ENCODE measurements around the gene RPL38.

RPL38 gene

GRCh38 chr17:74203439-74204240, at the start of gene RPL38:
TSS of gene RPL38 (plus strand) at chr17:74203678. CDS start at chr17:74203956, 278 bp downstream.
- peak; percentile 85 to 99 (median 90) for DNase-seq

- no peak for DNase-seq
Observed at GRCh38 chr17:74153821-74154430, 49.6 kb upstream of the RPL38 start.

DNA sequence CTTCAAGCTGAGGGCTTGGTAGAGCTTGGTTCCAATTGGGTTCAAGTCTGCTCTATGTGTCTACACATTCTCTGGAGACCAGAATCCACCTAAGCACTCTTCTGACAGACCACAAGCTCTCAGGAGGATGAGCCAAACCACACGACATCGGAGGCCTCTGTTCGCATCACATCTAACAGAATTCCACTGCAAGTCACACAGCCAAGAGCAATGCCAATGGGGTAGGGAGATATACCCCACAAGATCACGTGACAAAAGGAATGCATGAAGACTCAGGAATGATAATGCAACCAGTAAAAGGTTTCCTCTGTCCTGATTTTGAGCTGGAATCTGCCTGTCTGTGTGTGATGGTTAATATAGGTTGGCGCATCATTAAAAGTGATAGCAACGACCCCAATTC, 46.6 kb upstream of the RPL38 start:
- DNase-seq = no peak

DNA sequence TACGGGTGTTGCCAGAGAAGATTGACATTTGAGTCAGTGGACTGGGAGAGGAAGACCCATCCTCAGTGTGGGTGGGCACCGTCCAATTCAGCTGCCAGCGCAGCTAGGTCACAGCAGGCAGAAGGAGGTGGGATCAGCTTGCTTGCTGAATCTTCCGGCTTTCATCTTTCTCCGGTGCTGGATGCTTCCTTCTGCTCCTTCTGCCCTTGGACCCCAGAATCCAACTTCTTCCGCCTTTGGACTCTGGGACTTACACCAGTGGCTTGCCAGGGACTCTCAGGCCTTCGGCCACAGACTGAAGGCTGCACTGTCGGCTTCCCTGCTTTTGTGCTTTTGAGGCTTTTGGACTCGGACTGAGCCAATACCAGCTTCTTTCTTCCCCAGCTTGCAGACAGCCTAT, 46.1 kb upstream of the RPL38 start:
- DNase-seq = no peak

GRCh38 chr17:74158761-74159160, 44.7 kb upstream of the RPL38 start:
- no peak for DNase-seq

DNA sequence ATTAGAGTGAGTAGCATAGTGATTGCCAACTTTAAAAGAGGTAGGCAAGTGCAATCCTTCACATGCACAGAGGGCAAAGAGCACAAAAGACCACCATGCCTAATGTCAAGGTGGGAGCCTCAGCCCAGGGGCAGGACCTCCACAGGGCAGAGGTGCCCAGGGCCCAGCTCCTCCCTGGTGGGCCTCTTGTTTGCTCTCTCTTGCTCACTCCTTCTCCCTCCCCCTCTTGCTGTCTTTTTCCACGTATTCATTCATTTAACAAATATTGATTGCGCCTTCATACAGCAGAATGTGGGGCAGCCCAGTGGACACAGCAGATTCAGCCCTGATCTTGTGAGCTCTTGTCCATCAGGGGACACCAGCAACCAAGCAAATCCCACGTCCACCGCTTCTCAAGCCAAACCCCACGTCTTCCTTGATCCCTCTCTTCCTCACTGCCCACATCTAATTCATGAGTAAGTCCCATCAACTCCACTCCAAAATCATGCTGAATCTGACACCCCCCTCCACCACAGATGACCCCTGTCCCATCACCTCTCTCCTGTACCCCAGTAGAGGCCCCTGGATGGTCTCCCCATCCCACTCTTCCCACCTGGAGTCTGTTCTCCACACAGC, 44.1 kb upstream of the RPL38 start:
- DNase-seq = no peak

- no peak for DNase-seq
Observed at GRCh38 chr17:74160656-74161502, 42.6 kb upstream of the RPL38 start.

DNA sequence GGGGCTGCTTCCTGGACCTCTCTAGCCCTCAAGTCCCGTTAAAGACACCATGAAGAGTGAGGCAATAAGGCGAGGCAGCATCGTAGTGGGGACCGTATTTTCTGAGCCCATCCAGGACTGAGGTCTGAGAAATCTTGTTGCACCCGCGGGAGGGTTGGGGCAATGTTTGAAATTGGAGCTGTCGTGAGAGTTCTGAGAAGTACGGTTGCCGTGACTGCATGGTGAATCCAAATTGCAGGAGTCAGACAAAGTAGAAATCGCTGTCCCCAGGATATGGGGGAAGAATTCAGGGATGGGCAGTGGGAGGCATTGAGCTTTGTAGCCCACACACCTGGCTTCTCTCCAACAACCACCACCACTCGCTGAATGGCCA, 42.0 kb upstream of the RPL38 start:
- no peak for DNase-seq

DNA sequence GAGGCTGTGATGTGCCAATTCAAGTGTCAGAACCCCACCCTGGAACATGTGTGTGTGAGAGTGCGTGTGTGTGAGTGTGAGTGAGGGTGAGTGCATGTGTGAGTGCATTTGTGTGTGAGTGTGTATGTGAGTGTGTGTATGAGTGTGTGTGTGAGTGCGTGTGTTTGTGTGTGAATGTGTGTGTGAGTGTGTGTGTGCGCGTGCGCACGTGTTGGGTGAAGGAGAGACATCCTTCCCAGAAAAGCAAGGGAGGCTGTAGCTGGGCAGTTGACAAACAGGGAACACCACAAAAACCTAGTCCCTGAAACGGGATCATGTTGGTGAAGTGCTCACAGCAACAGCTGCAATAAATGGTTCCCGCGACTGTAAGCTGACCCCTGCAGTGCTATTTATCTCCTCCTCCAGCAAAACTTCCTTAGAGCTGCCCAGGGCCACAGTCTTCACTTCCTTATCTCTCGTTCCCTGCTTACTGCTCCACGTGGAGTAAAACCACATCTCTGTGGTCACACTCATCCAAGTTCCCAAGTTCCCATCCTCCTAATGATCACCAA, 40.1 kb upstream of the RPL38 start:
- no peak for DNase-seq

DNA sequence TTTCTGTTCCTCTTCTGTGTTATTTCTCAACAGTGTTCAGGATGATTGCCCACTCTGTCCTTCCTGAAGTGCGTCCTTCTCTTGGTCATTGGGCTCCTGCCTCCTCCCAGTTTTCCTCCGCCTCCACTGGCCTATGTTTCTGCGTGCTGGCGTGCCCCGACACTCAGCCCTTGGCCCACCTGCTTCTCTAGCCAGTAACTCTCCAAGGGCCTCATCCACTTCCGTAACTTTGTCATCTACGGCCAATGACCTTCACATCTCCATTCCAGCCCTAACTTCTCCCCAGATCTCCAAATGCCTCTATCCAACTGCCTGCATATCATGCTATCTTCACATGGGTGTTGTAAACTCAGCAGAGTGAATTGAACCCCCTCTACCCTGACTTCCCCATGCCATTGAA, 39.6 kb upstream of the RPL38 start:
- no peak for DNase-seq

DNA sequence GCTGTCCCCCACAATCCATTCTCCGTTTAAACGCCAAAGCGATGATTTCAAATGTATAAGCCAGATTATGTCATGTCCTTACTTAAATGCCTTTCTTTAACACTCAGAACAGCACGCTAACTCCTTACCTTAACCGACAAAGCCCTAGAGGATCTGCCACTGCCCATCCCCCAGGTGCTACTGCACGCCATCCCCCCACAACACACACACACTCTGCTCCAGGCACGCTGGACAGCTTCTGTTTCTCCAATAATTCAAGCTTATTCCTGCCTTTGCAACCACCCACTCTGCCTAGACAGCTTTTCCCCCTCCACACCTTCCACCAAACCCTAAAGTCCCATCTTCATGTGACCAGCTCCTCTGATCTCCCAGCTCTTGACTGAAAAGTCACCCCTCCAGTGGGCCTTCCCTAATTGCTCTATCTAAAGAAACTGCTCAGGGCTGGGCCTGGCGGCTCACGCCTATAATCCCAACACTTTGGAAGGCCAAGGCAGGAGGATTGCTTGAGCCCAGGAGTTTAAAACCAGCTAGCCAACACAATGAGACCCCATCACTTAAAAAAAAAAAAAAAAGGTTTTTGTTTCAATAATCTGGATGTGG, 38.9 kb upstream of the RPL38 start:
- DNase-seq = no peak

DNA sequence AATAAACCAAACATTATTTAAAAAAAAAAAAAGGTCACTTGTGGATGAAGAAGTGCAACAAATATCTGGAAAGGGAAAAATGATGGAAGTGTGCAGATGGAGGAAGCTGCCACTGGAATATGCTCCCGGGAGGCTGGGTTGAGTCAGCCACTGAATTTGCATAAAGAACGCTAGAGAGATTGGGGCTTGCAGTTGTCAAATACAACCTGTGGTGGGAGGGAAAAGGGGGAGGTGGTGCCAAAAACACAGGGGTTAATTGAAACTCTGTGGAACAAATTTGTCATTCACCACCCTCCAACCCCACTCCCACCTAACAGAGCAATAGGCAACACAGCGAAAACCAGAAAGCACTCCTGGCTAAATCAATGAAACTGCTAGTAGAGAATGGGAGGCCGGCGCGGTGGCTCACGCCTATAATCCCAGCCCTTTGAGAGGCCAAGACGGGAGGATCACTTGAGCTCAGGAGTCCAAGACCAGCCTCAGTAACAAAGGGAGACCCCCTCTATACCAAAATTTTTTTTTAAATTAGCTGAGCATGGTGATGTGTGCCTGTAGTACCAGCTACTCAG, 37.6 kb upstream of the RPL38 start:
- DNase-seq = no peak

GRCh38 chr17:74170924-74171323, 32.6 kb upstream of the RPL38 start:
- no peak for DNase-seq

DNA sequence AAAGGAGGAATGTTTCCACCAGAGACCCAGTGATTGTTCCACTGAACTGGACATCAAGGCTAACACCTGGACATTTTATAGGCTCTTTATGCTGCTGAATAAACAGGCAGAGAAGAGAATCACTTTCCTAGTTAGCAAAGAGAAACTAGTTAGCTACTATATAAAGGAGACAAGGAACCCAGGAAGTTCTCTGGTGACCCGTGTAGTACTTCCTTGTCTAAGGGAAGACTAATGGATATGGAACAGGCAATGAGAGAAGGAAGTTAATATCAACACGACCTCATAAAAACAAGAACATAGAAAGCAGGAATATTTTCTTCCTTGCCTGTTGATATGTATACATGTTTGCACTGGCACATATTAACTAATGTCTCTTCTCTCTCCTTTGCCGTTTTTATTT, 30.8 kb upstream of the RPL38 start:
- no peak for DNase-seq

DNA sequence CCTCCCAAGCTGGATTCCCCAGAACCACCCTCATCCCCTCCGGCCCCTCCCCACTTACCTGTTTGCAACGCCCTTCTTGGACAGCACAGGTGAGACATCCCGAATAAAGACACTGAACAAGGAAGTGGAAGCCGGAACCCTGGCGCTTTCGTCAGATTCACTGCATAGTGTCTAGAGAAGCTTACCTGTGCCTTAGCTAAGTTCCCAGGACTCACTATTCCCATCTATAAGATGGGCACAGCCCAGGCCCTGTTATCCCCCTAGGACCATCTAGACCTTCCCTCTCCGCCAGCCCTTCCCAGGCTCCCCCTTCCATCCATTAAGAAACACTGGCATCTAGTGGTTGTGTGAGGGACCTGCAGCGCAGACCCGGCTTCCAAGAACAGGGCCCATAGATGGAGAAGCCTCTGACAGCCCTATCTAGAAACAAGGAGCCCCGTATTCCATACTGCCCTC, 26.9 kb upstream of the RPL38 start:
- peak in 1 of 4 experiments; percentile 18 for DNase-seq

GRCh38 chr17:74177018-74177450, 26.4 kb upstream of the RPL38 start:
- DNase-seq = no peak

- DNase-seq = no peak
Observed at GRCh38 chr17:74179576-74179975, 23.9 kb upstream of the RPL38 start.

DNA sequence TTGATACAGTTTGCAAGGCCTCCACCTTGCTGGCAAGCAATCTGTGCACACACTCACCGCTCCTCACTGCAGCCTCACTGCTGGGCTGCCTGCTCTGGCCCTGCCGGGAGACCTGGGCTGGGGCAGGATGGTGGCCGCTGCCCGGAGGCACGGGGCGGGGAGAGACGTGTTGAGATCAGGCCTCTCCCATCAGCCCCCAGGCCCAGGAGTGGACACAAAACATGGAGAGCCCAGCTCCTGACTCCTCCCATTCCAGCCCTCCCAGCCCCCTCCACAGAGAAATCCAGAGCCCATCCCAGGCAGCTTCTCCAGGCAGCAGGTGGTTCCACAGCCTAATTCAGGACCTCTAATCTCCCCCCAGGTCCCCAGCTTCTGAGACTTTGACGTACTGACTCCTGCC, 23.1 kb upstream of the RPL38 start:
- no peak for DNase-seq

DNA sequence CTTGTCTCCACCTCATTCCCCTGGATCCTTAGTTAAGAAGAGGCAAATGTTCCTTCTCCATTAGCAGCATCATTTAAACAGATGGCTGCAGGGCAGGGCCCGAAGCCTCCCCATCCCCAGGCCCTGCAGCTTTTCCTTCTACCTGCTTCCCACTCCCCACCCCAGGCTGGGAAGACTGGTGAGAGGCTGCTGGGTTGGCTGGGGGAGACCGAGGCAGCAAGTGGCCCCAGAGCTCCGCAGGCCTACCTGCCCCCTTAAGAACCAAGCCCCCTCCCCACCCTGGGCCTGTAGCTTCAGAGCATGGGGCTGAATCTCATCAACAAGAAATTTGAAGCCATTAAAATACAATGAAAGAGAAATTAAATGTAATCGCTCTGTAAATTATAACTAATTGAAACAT, 22.1 kb upstream of the RPL38 start:
- no peak for DNase-seq

- DNase-seq = no peak
Observed at GRCh38 chr17:74182041-74182723, 21.3 kb upstream of the RPL38 start.

DNA sequence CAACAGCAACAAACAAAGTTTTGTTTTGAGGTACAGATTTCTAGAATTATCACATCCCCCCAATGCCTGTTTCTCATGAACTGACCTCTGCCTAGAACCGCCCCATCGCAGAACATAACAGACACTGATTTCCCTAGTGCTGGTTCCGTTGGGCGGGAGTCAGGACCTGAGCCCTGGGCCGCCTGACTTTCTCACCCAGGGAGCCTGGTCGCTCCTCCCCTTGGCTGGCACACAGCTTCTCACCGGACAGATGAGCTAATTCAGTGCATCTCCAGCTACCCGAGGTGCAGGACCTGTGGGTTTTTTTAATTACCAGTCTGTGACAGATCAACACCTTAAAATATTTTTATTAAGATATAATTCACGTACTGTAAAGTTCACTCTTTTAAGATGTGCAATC, 20.1 kb upstream of the RPL38 start:
- no peak for DNase-seq
